ENCODE results near the gene PTX3.

The PTX3 gene

DNA sequence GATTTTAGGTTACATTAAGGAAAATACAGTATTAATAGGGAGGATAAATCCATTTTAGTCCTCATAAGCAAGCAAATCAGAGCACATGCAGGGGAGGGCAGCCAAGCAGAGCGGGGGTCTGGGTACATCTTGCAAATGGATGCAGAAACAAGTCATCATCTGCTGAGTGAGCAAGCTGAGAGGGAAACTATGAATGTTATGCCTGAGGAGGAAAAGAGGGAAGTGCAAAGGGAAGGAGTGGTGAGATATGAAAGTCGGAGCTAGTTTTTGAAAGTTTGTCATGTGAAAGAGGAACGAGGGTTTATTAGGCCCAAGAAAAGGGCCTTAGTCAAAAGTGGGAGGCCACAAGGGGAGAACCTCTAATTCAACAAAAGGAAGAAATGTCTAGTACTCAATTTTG lies 15.4 kb downstream of the PTX3 start:
- no peak for DNase-seq (ENCODE audit: extremely low spot score)
- ChIA-PET POLR2A (no interaction called here), CTCF (no interaction called here)
- TF ChIP-seq ZNF384 (IDR thresholded peaks at IDR 0.05) (no peak), TARDBP (IDR thresholded peaks at IDR 0.05) (no peak), ARNT (IDR thresholded peaks at IDR 0.05) (no peak), LEF1 (IDR thresholded peaks at IDR 0.05; ENCODE audit: borderline replicate concordance) (no peak), HDGF (IDR thresholded peaks at IDR 0.05; ENCODE audit: borderline replicate concordance) (no peak), BHLHE40 (IDR thresholded peaks at IDR 0.05; ENCODE audit: borderline replicate concordance) (no peak)
- TF ChIP-seq, protein P1, sequence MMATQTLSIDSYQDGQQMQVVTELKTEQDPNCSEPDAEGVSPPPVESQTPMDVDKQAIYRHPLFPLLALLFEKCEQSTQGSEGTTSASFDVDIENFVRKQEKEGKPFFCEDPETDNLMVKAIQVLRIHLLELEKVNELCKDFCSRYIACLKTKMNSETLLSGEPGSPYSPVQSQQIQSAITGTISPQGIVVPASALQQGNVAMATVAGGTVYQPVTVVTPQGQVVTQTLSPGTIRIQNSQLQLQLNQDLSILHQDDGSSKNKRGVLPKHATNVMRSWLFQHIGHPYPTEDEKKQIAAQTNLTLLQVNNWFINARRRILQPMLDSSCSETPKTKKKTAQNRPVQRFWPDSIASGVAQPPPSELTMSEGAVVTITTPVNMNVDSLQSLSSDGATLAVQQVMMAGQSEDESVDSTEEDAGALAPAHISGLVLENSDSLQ (IDR thresholded peaks at IDR 0.05) = no peak

DNA sequence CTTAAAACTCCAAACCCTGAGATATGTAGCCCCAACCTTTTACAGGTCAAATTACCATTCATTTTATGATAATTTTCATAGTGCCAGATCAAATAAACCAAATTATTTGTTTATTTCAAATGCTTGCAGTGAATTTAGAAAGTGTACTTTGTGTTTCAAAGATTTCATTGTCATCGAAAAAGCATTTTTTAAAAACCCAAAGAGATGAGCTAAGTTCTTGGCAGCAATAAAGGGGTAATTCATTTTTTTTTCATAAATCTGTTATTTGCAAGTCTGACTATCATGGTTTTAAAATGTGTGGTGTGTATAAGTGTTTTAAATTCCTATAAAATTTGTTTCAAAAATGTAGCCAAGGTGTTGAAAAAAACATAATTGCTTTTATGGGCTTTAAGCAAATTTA lies 17.2 kb downstream of the PTX3 start:
- no peak for DNase-seq (ENCODE audit: extremely low spot score)
- TF ChIP-seq ARNT (IDR thresholded peaks at IDR 0.05) (no peak), TARDBP (IDR thresholded peaks at IDR 0.05) (no peak), SUZ12 (IDR thresholded peaks at IDR 0.05) (no peak)
- POLR2A ChIA-PET = no interaction called here
- CTCF ChIA-PET = no interaction called here

DNA sequence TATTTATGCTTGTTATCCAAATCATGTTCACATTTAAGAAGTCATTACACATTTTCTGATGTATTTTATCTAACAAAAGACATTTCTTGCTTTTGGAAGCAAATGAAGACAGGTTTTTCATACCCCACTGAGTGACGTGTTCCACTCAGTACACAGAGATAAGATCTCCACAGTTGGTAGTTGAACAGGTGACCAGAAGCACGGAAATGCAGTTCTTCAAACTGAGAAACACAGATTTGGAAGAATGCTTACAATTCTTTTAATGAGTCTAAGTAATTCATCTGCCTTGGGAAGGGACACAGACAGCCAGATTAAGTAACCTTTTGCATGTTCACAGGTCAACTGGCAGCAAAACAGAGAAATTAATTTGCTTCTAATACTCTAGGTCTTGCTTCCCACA lies 23.1 kb downstream of the PTX3 start:
- CTCF ChIA-PET = no interaction called here
- DNase-seq (ENCODE audit: extremely low spot score) = no peak
- TF ChIP-seq, protein P1 (IDR thresholded peaks at IDR 0.05) = no peak
- no peak for TF ChIP-seq ZNF384 (IDR thresholded peaks at IDR 0.05)
- POLR2A ChIA-PET = no interaction called here

DNA sequence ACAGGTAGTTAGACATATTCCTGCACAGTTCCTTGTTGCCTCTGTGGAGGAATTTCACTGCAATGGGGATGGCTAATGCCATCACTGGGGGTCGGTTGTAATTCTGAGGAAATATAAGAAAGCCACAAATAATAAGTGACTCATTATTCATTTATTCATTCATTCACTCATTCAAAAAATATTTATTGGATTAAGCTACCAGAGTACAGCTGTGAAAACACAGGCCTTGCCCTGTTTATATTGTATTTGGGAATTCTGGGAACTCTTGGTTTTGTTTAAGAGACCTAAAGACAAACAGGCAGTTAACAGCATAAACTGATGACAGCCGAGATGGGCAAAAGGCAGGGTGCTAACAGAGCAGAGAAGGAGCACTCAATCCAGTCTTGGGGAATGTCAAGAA lies 23.6 kb downstream of the PTX3 start:
- POLR2A ChIA-PET = no interaction called here
- CTCF ChIA-PET = no interaction called here
- DNase-seq (ENCODE audit: extremely low spot score) = no peak
- TF ChIP-seq LEF1 (IDR thresholded peaks at IDR 0.05; ENCODE audit: borderline replicate concordance) (no peak), BHLHE40 (IDR thresholded peaks at IDR 0.05; ENCODE audit: borderline replicate concordance) (no peak), ZNF384 (IDR thresholded peaks at IDR 0.05) (no peak), SUZ12 (IDR thresholded peaks at IDR 0.05) (no peak), CTBP1 (IDR thresholded peaks at IDR 0.05; ENCODE audit: borderline replicate concordance) (no peak), L3MBTL2 (conservative IDR thresholded peaks at IDR 0.05) (no peak), FOXK2 (IDR thresholded peaks at IDR 0.05) (no peak)

DNA sequence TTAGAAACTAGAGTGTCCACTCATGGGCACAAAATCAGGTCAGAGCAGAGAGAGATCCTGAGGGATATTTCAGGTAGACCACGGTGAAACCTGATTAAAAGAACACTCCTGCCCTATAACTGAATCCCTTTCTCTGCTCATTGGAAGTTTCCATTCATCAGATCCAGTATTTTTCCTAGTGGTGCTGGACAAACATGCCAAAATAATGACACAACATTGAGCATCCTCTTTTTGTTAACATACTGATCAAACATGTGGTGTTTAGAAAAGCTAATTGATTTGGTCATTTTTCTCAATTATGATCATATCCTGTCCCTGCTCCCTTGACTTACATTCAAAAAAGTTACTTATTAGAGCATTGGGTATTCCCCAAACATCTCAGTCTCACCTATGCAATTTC lies 27.2 kb downstream of the PTX3 start:
- ChIA-PET CTCF (no interaction called here), POLR2A (interaction anchor here (0.9 kb wide), 1 partner anchor 26 kb away, joined by 4 read pairs; no protein-coding TSS in a partner anchor)
- DNase-seq (ENCODE audit: extremely low spot score) = no peak
- TF ChIP-seq ARNT (IDR thresholded peaks at IDR 0.05) (no peak), LEF1 (IDR thresholded peaks at IDR 0.05; ENCODE audit: borderline replicate concordance) (no peak), ELF4 (IDR thresholded peaks at IDR 0.05) (no peak), SP1 (IDR thresholded peaks at IDR 0.05) (no peak), HDGF (IDR thresholded peaks at IDR 0.05; ENCODE audit: borderline replicate concordance) (no peak), BHLHE40 (IDR thresholded peaks at IDR 0.05; ENCODE audit: borderline replicate concordance) (no peak), FOXM1 (IDR thresholded peaks at IDR 0.05; ENCODE audit: borderline replicate concordance) (no peak), SUZ12 (IDR thresholded peaks at IDR 0.05) (no peak), FOXK2 (IDR thresholded peaks at IDR 0.05) (no peak), TARDBP (IDR thresholded peaks at IDR 0.05) (no peak)
- TF ChIP-seq, protein P1 (IDR thresholded peaks at IDR 0.05) = no peak

DNA sequence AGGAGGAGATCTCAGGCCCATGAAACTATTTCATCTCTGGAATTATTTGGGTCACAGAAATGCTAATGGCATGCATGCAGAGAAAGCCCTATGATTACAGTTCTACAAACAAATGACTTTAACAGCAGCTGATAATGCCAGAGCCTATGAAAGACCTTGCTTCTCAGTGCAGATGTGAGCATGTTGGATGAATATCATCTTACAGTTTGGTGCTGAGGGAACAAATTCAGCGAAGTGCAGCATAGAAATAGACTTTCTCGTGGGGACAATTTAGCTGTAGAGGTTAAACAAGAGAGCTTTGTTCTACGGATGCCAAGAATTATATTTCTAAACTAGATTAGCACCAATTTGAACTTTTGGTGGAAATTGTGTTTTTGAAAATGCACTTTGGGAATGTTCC lies 27.7 kb downstream of the PTX3 start:
- DNase-seq (ENCODE audit: extremely low spot score) = no peak
- POLR2A ChIA-PET = interaction anchor here (0.9 kb wide), 1 partner anchor 27 kb away, joined by 4 read pairs; no protein-coding TSS in a partner anchor
- TF ChIP-seq SP1 (IDR thresholded peaks at IDR 0.05) = no peak
- no peak for TF ChIP-seq NFRKB (IDR thresholded peaks at IDR 0.05)
- no peak for TF ChIP-seq ELF4 (IDR thresholded peaks at IDR 0.05)
- TF ChIP-seq CTBP1 (IDR thresholded peaks at IDR 0.05; ENCODE audit: borderline replicate concordance) = no peak
- TF ChIP-seq SUZ12 (IDR thresholded peaks at IDR 0.05) = no peak
- TF ChIP-seq HDGF (IDR thresholded peaks at IDR 0.05; ENCODE audit: borderline replicate concordance) = no peak
- CTCF ChIA-PET = no interaction called here

DNA sequence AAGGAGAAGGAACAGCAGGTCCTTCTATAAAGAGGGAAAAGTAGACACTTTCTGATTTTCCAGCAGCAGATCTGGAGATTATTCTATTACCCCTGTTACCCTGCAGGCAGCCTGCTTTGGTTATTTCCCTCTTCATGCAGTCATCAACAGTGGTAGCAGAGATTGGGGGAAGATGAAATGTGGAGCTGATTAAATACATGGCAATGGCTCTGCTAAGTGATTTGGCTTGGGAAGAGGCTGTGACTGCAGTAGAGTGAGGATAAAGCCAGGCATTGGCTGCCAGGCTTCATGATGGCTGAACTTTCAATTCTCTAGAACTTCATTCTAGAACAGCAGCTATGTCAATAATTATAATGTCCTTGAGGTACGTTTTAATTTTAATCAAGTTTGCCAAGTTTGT lies 29.1 kb downstream of the PTX3 start:
- ChIA-PET CTCF (no interaction called here), POLR2A (no interaction called here)
- DNase-seq (ENCODE audit: extremely low spot score) = no peak
- TF ChIP-seq ARNT (IDR thresholded peaks at IDR 0.05) (no peak), L3MBTL2 (conservative IDR thresholded peaks at IDR 0.05) (no peak), TARDBP (IDR thresholded peaks at IDR 0.05) (no peak), FOXK2 (IDR thresholded peaks at IDR 0.05) (no peak), ELF4 (IDR thresholded peaks at IDR 0.05) (no peak), SUZ12 (IDR thresholded peaks at IDR 0.05) (no peak), LEF1 (IDR thresholded peaks at IDR 0.05; ENCODE audit: borderline replicate concordance) (no peak), SP1 (IDR thresholded peaks at IDR 0.05) (no peak), HDGF (IDR thresholded peaks at IDR 0.05; ENCODE audit: borderline replicate concordance) (no peak)
- TF ChIP-seq, protein P1 (IDR thresholded peaks at IDR 0.05) = no peak

Data from HEK293T (cell line).